Ishikawa (cell line): ENCODE data around the gene PCDH15.

Experiments used
- CEBPB ChIP-seq: IDR thresholded peaks from 2 replicates; pipeline ENCODE4 v1.6.1; 2012
- CREB1 ChIP-seq: IDR thresholded peaks from 2 replicates; pipeline ENCODE4 v1.6.1; 2012; ENCODE audit warnings: low read depth
- EGR1 ChIP-seq: IDR thresholded peaks from 2 replicates; pipeline ENCODE4 v1.6.1; 2012
- EP300 ChIP-seq: IDR thresholded peaks from 2 replicates; pipeline ENCODE4 v1.6.1; 2012; ENCODE audit warnings: borderline replicate concordance
- RAD21 ChIP-seq: IDR thresholded peaks from 2 replicates; pipeline ENCODE4 v1.6.1; 2012; ENCODE audit warnings: low read depth
- TAF1 ChIP-seq: IDR thresholded peaks from 2 replicates; pipeline ENCODE4 v1.6.1; 2012; ENCODE audit warnings: low read depth, mild to moderate bottlenecking
- TCF12 ChIP-seq: IDR thresholded peaks from 2 replicates; pipeline ENCODE4 v1.6.1; 2012; ENCODE audit warnings: low read depth
- ZBTB7A ChIP-seq: IDR thresholded peaks from 2 replicates; pipeline ENCODE4 v1.6.1; 2012; ENCODE audit warnings: low read depth

GRCh38 chr10:54710918-54711317, 90.1 kb downstream of the PCDH15 start:
- TF ChIP-seq CEBPB (no peak), TAF1 (no peak), RAD21 (no peak), TCF12 (no peak), ZBTB7A (no peak), EP300 (no peak), CREB1 (no peak), EGR1 (no peak)
